DLD1 (cell line): Measurements from ENCODE around the gene UTS2R.

ENCODE experiments used
- in situ Hi-C: cut with HindIII; loops from 2 replicates; pipeline ENCODE4 v1.10.0; 2017; ENCODE audit warnings: low sequenced_read_pairs

Gene UTS2R

GRCh38 chr17:82334204-82334621 lies 37.4 kb upstream of the UTS2R start:
- in situ Hi-C loops: no loop called here

GRCh38 chr17:82334622-82335394 lies 36.8 kb upstream of the UTS2R start:
- in situ Hi-C loops: no loop called here

- in situ Hi-C loops: no loop called here
Observed at GRCh38 chr17:82338858-82339633, 32.5 kb upstream of the UTS2R start.

GRCh38 chr17:82339634-82340580 lies 31.7 kb upstream of the UTS2R start:
- in situ Hi-C loops: loop anchor here (10.0 kb wide), 1 partner anchor 495 kb away; no protein-coding TSS in a partner anchor

GRCh38 chr17:82342361-82343079 lies 29.0 kb upstream of the UTS2R start:
- in situ Hi-C loops: loop anchor here (10.0 kb wide), 1 partner anchor 492 kb away; no protein-coding TSS in a partner anchor

- in situ Hi-C loops: loop anchor here (10.0 kb wide), 1 partner anchor 491 kb away; no protein-coding TSS in a partner anchor
Observed at GRCh38 chr17:82343560-82343959, 28.0 kb upstream of the UTS2R start.

- in situ Hi-C loops: loop anchor here (10.0 kb wide), 1 partner anchor 490 kb away; no protein-coding TSS in a partner anchor
Observed at GRCh38 chr17:82344175-82344907, 27.2 kb upstream of the UTS2R start.

GRCh38 chr17:82345151-82345976 lies 26.2 kb upstream of the UTS2R start:
- in situ Hi-C loops: loop anchor here (10.0 kb wide), 1 partner anchor 489 kb away; no protein-coding TSS in a partner anchor

GRCh38 chr17:82346342-82347300 lies 24.9 kb upstream of the UTS2R start:
- in situ Hi-C loops: loop anchor here (10.0 kb wide), 1 partner anchor 488 kb away; no protein-coding TSS in a partner anchor

- in situ Hi-C loops: loop anchor here (10.0 kb wide), 1 partner anchor 487 kb away; no protein-coding TSS in a partner anchor
Observed at GRCh38 chr17:82347994-82348393, 23.6 kb upstream of the UTS2R start.

- in situ Hi-C loops: loop anchor here (10.0 kb wide), 1 partner anchor 486 kb away; no protein-coding TSS in a partner anchor
Observed at GRCh38 chr17:82348434-82348833, 23.1 kb upstream of the UTS2R start.

GRCh38 chr17:82348866-82349265 lies 22.7 kb upstream of the UTS2R start:
- in situ Hi-C loops: loop anchor here (10.0 kb wide), 1 partner anchor 486 kb away; no protein-coding TSS in a partner anchor

GRCh38 chr17:82349287-82349701 lies 22.3 kb upstream of the UTS2R start:
- in situ Hi-C loops: loop anchor here (10.0 kb wide), 1 partner anchor 486 kb away; no protein-coding TSS in a partner anchor

GRCh38 chr17:82350182-82351030 lies 21.2 kb upstream of the UTS2R start:
- in situ Hi-C loops: no loop called here

GRCh38 chr17:82351254-82351712 lies 20.3 kb upstream of the UTS2R start:
- in situ Hi-C loops: no loop called here
